Stimulated activated effector memory CD8-positive, alpha-beta T cell treated with anti-CD3 and anti-CD28 coated beads, Interleukin-12 subunit alpha, Interleukin-12 subunit beta, amount 100 ng/mL, for 72 hours (primary cell): ENCODE measurements around the gene TMPRSS9.
"Not testable (repeated sequence)": the region's sequence is repeated elsewhere in the genome, so short reads cannot be mapped to it uniquely, and the experiment has no call there.

Experiments used
- ATAC-seq: fragments of 150-1000 bp; cut with Tn5 transposase; 2 replicates; pipeline ENCODE4 v1.10.0; 2021
- DNase-seq, 2 donors: peaks; one replicate each; pipeline ENCODE4 v3.0.0; 2021 to 2022; ENCODE audit warnings: low spot score in 2 of 2
- H3K27ac Mint-ChIP-seq: one replicate; pipeline ENCODE4 v1.8.0; 2022; ENCODE audit warnings: mild to moderate bottlenecking, mixed read lengths
- H3K36me3 Mint-ChIP-seq: one replicate; pipeline ENCODE4 v1.8.0; 2022; ENCODE audit warnings: mild to moderate bottlenecking, mixed read lengths
- H3K4me1 Mint-ChIP-seq: one replicate; pipeline ENCODE4 v1.8.0; 2022; ENCODE audit warnings: mixed read lengths
- H3K4me3 Mint-ChIP-seq: one replicate; pipeline ENCODE4 v1.8.0; 2022; ENCODE audit warnings: mild to moderate bottlenecking, mixed read lengths
- H3K9me3 Mint-ChIP-seq: one replicate; pipeline ENCODE4 v1.8.0; 2022; ENCODE audit warnings: mixed read lengths

Gene TMPRSS9

GRCh38 chr19:2451741-2452140, 91.7 kb downstream of the TMPRSS9 start:
- Mint-ChIP-seq H3K9me3 (no peaks in the 10 kb centered on the region), H3K4me3 (no peak overlapping the region), H3K4me1 (peaks cover 17% of the 10 kb centered on the region), H3K27ac (no peak overlapping the region), H3K36me3 (peaks cover 44% of the 10 kb centered on the region)
- DNase-seq = no peak
- ATAC-seq = no peak

GRCh38 chr19:2453431-2454025, 93.5 kb downstream of the TMPRSS9 start:
- Mint-ChIP-seq H3K27ac (no peak overlapping the region), H3K36me3 (peaks cover 38% of the 10 kb centered on the region)

GRCh38 chr19:2454199-2454961, 94.3 kb downstream of the TMPRSS9 start:
- no peaks in the 10 kb centered on the region for H3K9me3 Mint-ChIP-seq
- H3K36me3 Mint-ChIP-seq = peaks cover 38% of the 10 kb centered on the region
- peak overlapping the region; percentile 73 for H3K4me3 Mint-ChIP-seq
- DNase-seq (no peak), ATAC-seq (no peak)
- peak overlapping the region; percentile 86 for H3K27ac Mint-ChIP-seq
- peaks cover 19% of the 10 kb centered on the region for H3K4me1 Mint-ChIP-seq

More at GRCh38 chr19:2453431-2454025, 93.5 kb downstream of the TMPRSS9 start:
- DNase-seq = no peak
- no peak overlapping the region for H3K4me3 Mint-ChIP-seq
- peaks cover 20% of the 10 kb centered on the region for H3K4me1 Mint-ChIP-seq
- H3K9me3 Mint-ChIP-seq = no peaks in the 10 kb centered on the region
- no peak for ATAC-seq

DNA sequence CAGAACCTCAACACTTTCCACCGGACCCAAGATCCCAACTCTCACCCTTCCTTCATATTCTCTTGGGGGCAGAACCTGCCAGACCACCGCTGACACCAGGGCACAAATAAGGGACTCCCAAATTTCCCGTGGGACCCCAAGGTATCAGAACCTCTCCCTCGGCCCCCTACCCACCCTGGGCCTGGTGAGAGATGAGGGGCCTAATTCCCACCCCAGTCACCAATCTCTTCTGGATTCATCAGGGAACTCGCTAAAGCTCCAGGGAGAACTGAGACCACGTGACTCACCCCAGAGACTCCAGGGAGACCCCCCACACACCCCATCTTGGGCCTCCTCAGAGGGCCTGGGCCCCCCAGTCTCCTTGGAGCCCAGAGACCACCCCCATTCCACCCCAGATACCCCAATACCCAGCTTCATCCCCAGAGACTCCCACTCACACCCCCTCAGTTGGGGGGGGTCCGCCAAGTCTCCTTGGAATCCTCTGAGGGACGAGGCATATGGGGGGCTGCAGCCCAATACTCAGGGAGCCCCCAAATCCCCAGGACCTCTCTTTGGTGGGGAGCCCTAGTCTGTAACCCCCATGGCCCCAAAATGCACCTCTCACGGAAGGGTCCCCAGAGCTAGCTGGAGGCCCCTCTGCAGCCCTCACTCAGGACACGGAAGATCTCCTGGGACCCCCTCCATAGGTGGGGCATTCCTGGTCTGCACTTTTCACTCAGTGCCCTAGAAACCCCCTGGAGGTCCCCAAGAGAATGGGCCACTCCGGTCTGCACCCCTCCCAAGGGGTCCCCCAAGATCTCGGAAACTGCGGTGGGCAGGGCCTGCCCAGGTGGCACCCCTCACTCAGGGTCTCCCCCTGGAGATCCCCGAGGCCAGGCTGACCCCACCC, 95.1 kb downstream of the TMPRSS9 start:
- H3K27ac Mint-ChIP-seq = peak overlapping the region; percentile 86
- ATAC-seq (no peak), DNase-seq (no peak)
- no peaks in the 10 kb centered on the region for H3K9me3 Mint-ChIP-seq
- H3K36me3 Mint-ChIP-seq = peaks cover 34% of the 10 kb centered on the region
- peaks cover 22% of the 10 kb centered on the region for H3K4me1 Mint-ChIP-seq
- peak overlapping the region; percentile 73 for H3K4me3 Mint-ChIP-seq

DNA sequence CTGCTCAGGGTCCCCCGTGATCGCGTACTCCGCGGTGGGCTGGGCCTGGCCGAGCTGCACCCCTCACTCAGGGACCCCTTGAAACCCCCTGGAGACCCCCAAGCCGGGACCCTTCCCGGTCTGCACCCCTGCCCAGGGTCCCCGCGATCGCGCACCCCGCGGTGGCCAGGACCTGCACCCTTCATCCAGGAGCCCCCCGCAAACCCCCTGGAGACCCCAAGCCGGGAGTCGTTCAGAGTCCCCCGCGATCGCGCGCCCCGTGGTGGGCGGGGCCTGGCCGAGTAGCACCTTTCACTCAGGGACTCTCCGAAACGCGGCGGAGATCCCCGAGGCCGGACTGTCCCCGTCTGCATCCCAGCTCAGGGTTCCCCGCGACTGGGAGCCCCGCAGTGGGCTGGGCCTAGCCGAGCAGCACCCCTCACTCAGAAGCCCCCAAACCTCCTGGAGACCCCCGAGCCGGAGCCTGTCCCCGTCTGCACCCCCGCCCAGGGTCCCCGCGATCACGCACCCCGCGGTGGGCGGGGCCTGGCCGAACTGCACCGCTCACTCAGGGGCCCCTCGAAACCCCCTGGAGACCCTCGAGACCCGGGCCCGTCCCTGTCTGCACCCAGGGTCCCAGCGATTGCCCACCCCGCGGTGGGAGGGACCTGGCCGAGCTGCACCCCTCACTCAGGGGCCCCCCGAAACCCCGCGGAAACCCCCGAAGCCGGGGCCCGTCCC, 95.9 kb downstream of the TMPRSS9 start:
- DNase-seq (peak; percentile 42 to 76), ATAC-seq (peak; percentile 56)
- Mint-ChIP-seq H3K27ac (peak overlapping the region; percentile 86), H3K36me3 (peaks cover 26% of the 10 kb centered on the region), H3K9me3 (no peaks in the 10 kb centered on the region), H3K4me1 (peaks cover 25% of the 10 kb centered on the region), H3K4me3 (peak overlapping the region; percentile 73)

- Mint-ChIP-seq H3K27ac (peak overlapping the region; percentile 86), H3K4me1 (peaks cover 39% of the 10 kb centered on the region), H3K4me3 (peak overlapping the region; percentile 73), H3K9me3 (no peaks in the 10 kb centered on the region), H3K36me3 (peaks cover 14% of the 10 kb centered on the region)
- DNase-seq (no peak), ATAC-seq (no peak)
These were observed 97.5 kb downstream of the TMPRSS9 start for GRCh38 chr19:2457394-2458037.

DNA sequence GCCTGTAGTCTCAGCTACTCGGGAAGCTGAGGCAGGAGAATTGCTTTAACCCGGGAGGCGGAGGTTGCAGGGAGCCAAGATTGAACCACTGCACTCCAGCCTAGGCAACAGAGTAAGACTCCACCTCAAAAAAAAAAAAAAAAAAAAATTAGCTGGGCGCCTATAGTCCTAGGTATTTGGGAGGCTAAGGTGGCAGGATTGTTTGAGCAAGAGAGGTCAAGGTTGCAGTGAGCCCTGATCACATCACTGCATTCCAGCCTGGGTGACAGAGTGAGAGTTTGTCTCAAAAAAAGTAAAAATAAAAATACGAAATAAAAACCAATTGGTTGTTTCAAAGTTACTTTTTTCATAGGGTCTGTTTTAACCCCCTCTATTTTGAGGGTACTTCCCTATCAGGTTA, 98.0 kb downstream of the TMPRSS9 start:
- no peak for ATAC-seq
- peaks cover 39% of the 10 kb centered on the region for H3K4me1 Mint-ChIP-seq

DNA sequence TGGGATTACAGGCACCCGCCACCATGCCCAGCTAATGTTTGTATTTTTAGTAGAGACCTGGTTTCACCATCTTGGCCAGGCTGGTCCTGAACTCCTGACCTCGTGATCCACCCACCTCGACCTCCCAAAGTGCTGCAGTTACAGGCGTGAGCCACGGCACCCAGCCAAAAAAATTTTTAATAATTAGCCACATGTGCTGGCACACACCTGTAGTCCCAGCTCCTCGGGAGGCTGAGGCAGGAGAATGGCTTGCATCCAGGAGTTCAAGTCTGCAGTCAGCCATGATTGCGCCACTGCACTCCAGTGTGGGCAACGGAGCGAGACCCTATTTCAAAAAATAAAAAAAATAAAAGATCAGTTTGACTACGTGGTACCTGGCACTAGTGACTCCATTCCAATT, 98.7 kb downstream of the TMPRSS9 start:
- not testable (repeated sequence) for DNase-seq, ATAC-seq, H3K9me3 Mint-ChIP-seq, H3K4me3 Mint-ChIP-seq, H3K27ac Mint-ChIP-seq
- Mint-ChIP-seq H3K4me1 (peaks cover 39% of the 10 kb centered on the region), H3K36me3 (peaks cover 12% of the 10 kb centered on the region)

More for the DNA sequence above, 98.0 kb downstream of the TMPRSS9 start:
- no peaks in the 10 kb centered on the region for H3K9me3 Mint-ChIP-seq
- no peak for DNase-seq
- no peak overlapping the region for H3K27ac Mint-ChIP-seq
- H3K4me3 Mint-ChIP-seq = no peak overlapping the region
- H3K36me3 Mint-ChIP-seq = peaks cover 14% of the 10 kb centered on the region

GRCh38 chr19:2460245-2460644, 100.2 kb downstream of the TMPRSS9 start:
- Mint-ChIP-seq H3K27ac (no peak overlapping the region), H3K4me3 (no peak overlapping the region), H3K4me1 (peaks cover 31% of the 10 kb centered on the region), H3K9me3 (no peaks in the 10 kb centered on the region), H3K36me3 (peaks cover 1% of the 10 kb centered on the region)
- DNase-seq = no peak
- ATAC-seq = no peak

DNA sequence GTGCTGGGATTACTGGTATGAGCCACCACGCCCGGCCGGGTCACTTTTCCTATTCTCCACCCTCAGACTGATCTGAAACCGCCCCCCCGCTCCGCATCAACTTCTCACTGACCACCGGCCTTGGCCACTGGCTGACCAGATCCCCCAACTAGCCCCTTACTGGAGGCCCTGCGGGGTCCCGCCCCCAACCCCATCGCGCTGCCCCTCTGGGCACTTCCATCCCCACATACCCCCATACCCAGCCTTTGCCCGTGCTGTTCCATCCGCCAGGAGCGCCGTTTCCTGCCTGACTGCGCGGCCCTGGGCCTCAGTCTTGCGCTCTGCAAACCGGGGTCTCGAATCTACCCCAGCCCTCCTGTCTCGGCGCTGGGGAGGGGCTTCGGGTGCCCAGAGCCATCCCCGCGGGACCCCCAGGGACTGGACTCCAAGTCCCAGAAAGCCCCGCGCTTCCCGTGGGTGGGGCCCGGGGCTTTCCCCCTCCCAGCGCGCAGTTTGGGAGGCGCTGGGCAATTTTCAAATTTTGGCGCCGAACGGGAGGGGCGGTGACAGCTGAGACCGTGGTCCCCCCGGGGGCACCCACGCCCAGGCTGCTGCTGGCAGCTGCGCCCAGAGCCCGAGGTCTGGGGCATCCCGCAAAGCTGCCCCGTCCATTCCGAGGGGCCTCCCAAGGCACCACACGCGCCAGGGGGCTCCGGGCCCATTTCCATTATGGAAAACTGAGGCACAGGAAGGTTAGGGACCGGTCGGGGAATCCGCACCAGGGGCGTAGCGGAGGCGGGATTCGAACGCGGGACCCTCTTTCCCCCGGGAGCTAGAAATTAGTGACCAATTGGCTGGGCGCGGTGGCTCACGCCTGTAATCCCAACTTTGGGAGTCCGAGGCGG, 101.9 kb downstream of the TMPRSS9 start:
- peak; percentile 57 to 88 for DNase-seq
- peak overlapping the region; percentile 88 for H3K27ac Mint-ChIP-seq
- no peaks in the 10 kb centered on the region for H3K36me3 Mint-ChIP-seq
- no peaks in the 10 kb centered on the region for H3K9me3 Mint-ChIP-seq
- peak; percentile 82 for ATAC-seq
- peaks cover 27% of the 10 kb centered on the region for H3K4me1 Mint-ChIP-seq
- H3K4me3 Mint-ChIP-seq = peak overlapping the region; percentile 85

DNA sequence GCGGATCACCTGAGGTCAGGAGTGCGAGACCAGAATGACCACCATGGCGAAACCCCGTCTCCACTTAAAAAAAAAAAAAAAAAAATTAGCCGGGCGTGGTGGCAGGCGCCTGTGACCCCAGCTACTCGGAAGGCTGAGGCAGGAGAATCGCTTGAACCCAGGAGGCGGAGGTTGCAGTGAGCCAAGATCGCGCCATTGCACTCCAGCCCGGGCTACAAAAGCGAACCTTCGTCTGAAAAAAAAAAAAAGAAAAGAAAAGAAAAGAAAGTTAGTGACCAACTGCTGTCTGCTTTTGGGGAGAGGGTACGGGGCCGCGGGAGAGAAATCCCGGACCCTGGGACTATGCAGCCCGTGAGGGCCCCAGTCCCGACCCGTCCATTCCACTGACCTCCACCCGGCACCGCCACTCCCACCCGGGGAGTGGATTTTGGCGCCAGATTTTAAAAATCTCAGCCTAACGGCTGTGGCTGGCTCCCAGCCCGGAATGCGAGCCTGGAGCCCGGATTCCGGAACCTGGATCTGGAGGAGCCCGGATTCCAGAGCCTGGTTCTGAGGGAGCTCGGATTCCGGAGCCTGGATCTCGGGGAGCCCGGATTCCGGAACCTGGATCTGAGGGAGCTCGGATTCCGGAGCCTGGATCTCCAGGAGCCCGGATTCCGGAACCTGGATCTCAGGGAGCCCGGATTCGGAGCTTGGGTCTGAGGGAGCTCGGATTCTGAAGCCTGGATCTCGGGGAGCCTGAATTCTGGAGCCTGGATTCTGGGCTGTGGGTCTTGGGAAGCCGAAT, 102.8 kb downstream of the TMPRSS9 start:
- no peak for DNase-seq

DNA sequence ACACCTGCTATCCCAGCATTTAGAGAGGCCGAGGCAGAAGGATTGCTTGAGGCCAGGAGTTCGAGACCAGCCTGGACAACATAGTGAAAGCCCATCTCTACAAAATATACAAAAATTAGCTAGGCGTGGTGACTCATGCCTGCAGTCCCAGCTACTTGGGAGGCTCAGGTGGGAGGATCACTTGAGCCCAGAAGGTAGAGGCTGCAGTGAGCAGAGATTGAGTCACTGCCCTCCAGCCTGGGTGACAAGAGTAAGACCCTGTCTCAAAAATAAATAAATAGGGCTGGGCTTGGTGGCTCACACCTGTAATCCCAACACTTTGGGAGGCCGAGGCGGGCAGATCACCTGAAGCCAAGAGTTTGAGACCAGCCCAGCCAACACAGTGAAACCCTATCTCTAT, 103.6 kb downstream of the TMPRSS9 start:
- not testable (repeated sequence) for H3K27ac Mint-ChIP-seq, H3K36me3 Mint-ChIP-seq, H3K9me3 Mint-ChIP-seq, ATAC-seq, DNase-seq, H3K4me3 Mint-ChIP-seq
- peaks cover 20% of the 10 kb centered on the region for H3K4me1 Mint-ChIP-seq

More for the DNA sequence above, 102.8 kb downstream of the TMPRSS9 start:
- Mint-ChIP-seq H3K4me3 (peak overlapping the region; percentile 85), H3K36me3 (no peaks in the 10 kb centered on the region), H3K4me1 (peaks cover 20% of the 10 kb centered on the region), H3K27ac (peak overlapping the region; percentile 88), H3K9me3 (no peaks in the 10 kb centered on the region)
- ATAC-seq = no peak

DNA sequence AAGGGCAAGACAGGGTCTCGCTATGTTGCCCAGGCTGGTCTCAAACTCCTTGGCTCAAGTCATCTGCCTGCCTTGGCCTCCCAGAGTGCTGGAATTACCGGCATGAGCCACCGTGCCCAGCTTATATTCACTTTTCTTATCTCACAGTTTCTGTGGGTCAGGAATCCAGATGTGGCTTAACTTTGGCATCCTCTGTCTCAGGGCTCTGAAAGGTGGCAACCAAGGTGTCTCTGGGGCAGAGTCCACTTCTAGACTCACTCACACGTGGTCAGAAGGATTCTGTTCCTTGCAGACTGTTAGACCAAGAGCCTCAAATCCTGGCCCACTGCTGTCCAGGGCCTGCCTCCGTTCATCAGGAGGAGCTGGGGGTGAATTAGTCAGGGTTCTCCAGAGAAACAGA, 104.3 kb downstream of the TMPRSS9 start:
- ATAC-seq (no peak), DNase-seq (no peak)
- Mint-ChIP-seq H3K9me3 (no peaks in the 10 kb centered on the region), H3K36me3 (no peaks in the 10 kb centered on the region), H3K27ac (no peak overlapping the region), H3K4me1 (peaks cover 24% of the 10 kb centered on the region), H3K4me3 (no peak overlapping the region)
